Choroid plexus epithelial cell (primary cell): ENCODE results near the gene COMTD1.
"Not testable (repeated sequence)": the region's sequence is repeated elsewhere in the genome, so short reads cannot be mapped to it uniquely, and the experiment has no call there.

Experiments
- DNase-seq: peaks from one replicate; pipeline ENCODE4 v3.0.0-alpha.2; 2010; ENCODE audit warnings: low read depth
- H3K4me3 ChIP-seq: 2 replicates; pipeline ENCODE4 v1.5.1; 2011; ENCODE audit warnings: low read depth, mild to moderate bottlenecking, control low read depth, low read length, moderate library complexity
- CTCF ChIP-seq: conservative IDR thresholded peaks from 2 replicates; pipeline ENCODE4 v1.5.1; 2011; ENCODE audit warnings: low read depth, mild to moderate bottlenecking, control low read depth, inconsistent platforms, low read length, moderate library complexity

The COMTD1 gene

GRCh38 chr10:75201793-75202307 lies 33.9 kb downstream of the COMTD1 start:
- no peak for TF ChIP-seq CTCF
- DNase-seq = no peak
- no peak overlapping the region for H3K4me3 ChIP-seq

DNA sequence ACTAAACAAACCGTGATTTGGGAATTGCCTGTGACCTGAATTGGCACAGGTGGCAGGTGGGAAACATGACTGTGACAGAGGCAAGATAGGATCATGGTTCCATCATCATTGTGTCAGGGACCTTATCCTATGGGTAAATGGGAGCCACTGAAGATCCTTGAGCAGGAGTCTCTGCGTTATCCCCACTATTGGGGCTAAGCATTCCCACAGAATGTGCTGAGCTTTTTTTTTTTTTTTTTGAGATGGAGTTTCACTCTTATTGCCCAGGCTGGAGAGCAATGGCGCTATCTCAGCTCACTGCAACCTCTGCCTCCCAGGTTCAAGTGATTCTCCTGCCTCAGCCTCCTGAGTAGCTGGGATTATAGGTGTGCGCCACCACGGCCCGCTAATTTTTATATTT lies 35.8 kb downstream of the COMTD1 start:
- not testable (repeated sequence) for H3K4me3 ChIP-seq, DNase-seq

- H3K4me3 ChIP-seq = no peak overlapping the region
- DNase-seq = no peak
- no peak for TF ChIP-seq CTCF
Observed at GRCh38 chr10:75197906-75198305, 37.9 kb downstream of the COMTD1 start.

- no peak for DNase-seq
- H3K4me3 ChIP-seq = no peak overlapping the region
- TF ChIP-seq CTCF = no peak
Observed at GRCh38 chr10:75197066-75197465, 38.7 kb downstream of the COMTD1 start.

DNA sequence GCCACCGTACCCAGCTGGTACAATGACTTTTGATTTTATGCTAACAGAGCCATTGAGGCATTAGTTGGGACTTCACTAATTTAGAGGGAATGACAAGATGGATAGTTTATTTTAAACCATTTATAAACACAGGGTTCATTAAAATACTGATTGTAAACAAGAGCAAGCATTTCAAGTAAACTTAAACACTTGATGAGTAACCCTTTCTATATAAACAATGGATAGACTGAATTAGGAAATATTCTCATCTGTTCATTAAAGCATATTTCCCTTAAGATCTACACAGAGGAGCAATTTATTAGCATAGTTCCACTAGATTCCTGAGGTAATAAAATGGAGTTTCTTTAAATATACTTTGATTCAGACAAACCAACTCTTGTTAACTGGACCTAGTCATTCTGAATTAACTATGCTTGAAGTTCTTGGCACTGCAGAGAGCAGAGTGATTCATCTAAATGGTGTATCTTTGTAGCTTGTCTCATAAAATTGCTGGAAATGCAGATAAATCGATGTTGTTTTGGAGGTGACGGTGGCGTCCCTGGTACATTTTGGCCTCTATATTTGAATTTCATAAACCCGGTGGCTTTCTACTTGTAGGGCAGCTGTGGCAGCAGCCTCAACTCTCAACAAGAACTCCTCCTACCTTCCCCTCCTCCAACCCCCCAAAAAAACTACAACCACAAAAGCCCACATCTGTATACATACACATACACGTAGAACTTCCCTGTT lies 40.6 kb downstream of the COMTD1 start:
- TF ChIP-seq CTCF = no peak

GRCh38 chr10:75194625-75195024 lies 41.1 kb downstream of the COMTD1 start:
- DNase-seq, H3K4me3 ChIP-seq: not testable (repeated sequence)

More for the DNA sequence above, 40.6 kb downstream of the COMTD1 start:
- DNase-seq = peak; percentile 39
- no peak overlapping the region for H3K4me3 ChIP-seq

- peak; percentile 88 for DNase-seq
- TF ChIP-seq CTCF = no peak
- peak overlapping the region; percentile 9 for H3K4me3 ChIP-seq
Observed at GRCh38 chr10:75191821-75192568, 43.8 kb downstream of the COMTD1 start.
